Transverse colon (tissue), 4 donors: Measurements from ENCODE around the gene SSH2.

ENCODE experiments used
- CTCF ChIP-seq, 5 experiments: fragments of 200-600 bp in 3 of 5; fragments of 450-650 bp in 2 of 5; sonication (generic) in 3 of 5; IDR thresholded peaks; 1 replicate in 2 of 5; 2 replicates in 3 of 5; pipeline ENCODE4 v1.5.1; 2016 to 2017; ENCODE audit warnings: antibody characterized with exemption in 5 of 5, inconsistent platforms in 3 of 5, mild to moderate bottlenecking in 2 of 5, moderate library complexity in 1 of 5
- POLR2A ChIP-seq: fragments of 450-650 bp; IDR thresholded peaks from one replicate; pipeline ENCODE4 v1.6.1; 2016; ENCODE audit warnings: antibody characterized with exemption, mild to moderate bottlenecking, moderate library complexity
- POLR2AphosphoS5 ChIP-seq, 3 donors: sonication (generic); formaldehyde crosslinking; IDR thresholded peaks; one replicate each; pipeline ENCODE4 v1.6.1; 2016; ENCODE audit warnings: antibody characterized with exemption in 3 of 3

- TF ChIP-seq POLR2A (no peak), CTCF (IDR thresholded peaks at IDR 0.05) (no peak), POLR2AphosphoS5 (IDR thresholded peaks at IDR 0.05) (no peak)
Measured at GRCh38 chr17:29584452-29585079, 345.5 kb downstream of the SSH2 start.
